ENCODE measurements around the gene ABCA10.

DNA sequence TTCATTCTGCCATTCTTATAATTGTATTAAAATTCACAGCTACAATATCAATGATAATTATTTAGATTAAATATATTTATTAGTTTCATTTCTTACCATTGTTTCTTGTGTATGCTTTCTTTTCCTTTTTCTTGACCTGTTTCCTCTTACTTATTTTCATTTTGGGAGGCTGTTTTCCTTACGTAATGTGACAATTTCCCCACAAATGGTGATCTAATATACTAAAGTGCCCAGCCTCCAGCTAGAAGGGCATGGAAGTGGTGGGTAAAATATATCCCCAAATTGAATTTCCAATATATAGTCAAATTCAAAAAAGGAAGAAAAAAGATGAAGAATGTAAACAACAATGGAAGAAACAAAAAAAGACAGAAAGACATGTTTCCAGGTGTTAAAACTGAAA is 85.5 kb downstream of the ABCA10 start:
- TF ChIP-seq FOXA1 (IDR thresholded peaks at IDR 0.05) (no peak), ARNT (IDR thresholded peaks at IDR 0.05) (no peak), PKNOX1 (IDR thresholded peaks at IDR 0.05) (no peak), FOXM1 (IDR thresholded peaks at IDR 0.05; ENCODE audit: borderline replicate concordance) (no peak), SP1 (IDR thresholded peaks at IDR 0.05) (no peak)

Data from HEK293T (cell line).